Measurements from ENCODE around the gene UTS2.

UTS2 gene
- total RNA-seq, result 1.4 to 19.2 (median 12.0) reads per million in 3 donors

DNA sequence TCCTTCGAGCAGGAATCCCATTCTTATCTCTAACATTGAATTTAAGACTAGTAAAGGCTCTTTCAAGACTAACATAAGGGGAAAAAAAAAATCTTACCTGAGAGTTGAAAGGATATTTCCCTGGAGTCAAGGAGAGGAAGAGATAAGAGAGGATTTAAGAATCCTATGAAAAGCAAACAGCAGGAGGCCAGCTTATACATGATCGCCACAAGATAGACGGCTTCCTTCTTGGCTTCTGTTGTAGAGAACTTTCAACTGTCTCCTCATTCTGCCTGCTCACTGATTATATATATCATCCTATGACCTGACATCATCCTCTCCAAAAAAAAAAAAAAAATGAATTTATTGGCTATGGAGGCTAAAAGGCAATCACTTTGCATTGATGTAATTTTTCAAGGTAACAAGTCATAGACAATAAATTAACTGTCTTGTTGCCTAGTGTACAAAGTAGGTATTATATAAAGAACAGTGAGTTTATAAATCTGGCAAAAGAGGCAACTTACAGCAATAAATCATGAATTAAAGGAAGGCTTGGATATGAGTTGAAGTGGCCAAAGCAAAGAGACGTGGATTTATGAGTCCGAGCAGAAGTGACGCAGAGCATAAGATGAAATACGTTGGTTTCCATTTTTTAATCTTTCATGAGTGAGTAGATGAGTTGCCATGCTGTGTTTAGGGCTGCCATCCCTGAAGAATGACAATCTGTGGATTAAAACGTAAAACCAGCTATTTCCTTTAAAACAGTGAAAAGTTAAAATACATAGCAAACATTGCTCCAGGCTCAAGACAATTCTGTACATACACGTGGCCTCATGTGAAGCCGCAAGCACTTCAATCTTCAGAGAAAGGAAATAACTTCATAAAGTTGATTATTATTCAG lies at the start of gene UTS2:
UTS2 (minus strand) TSS at position 262 of the 880 bp plus-strand sequence; CDS start at position 200, 62 bp downstream.
- no peaks in the 10 kb centered on the region for H3K4me1 ChIP-seq (ENCODE audit: control insufficient read depth, insufficient read depth, low read length, poor library complexity, severe bottlenecking)
- H3K4me3 ChIP-seq (ENCODE audit: insufficient read depth, low read depth, low read length, poor library complexity, severe bottlenecking), result no peak within 1 kb of the TSS
- DNase-seq, result no peak
- H3K27ac ChIP-seq (ENCODE audit: insufficient read depth, low read length, poor library complexity, severe bottlenecking), result no peak within 1 kb of the TSS
- no peaks in the 10 kb centered on the region for H3K27me3 ChIP-seq (replicated peaks; ENCODE audit: control insufficient read depth, insufficient read depth, low read length, poor library complexity, severe bottlenecking)
- no peaks in the 10 kb centered on the region for H3K36me3 ChIP-seq (ENCODE audit: control insufficient read depth, insufficient read depth, low read length)
- H3K9me3 ChIP-seq (ENCODE audit: control insufficient read depth, low read length), result no peaks in the 10 kb centered on the region

- no peak overlapping the region for H3K27ac ChIP-seq (ENCODE audit: insufficient read depth, low read length, poor library complexity, severe bottlenecking)
- H3K4me1 ChIP-seq (ENCODE audit: control insufficient read depth, insufficient read depth, low read length, poor library complexity, severe bottlenecking), result no peaks in the 10 kb centered on the region
- H3K36me3 ChIP-seq (ENCODE audit: control insufficient read depth, insufficient read depth, low read length), result no peaks in the 10 kb centered on the region
- H3K4me3 ChIP-seq (ENCODE audit: insufficient read depth, low read depth, low read length, poor library complexity, severe bottlenecking), result no peak overlapping the region
- no peak for DNase-seq
- H3K27me3 ChIP-seq (replicated peaks; ENCODE audit: control insufficient read depth, insufficient read depth, low read length, poor library complexity, severe bottlenecking), result no peaks in the 10 kb centered on the region
- no peaks in the 10 kb centered on the region for H3K9me3 ChIP-seq (ENCODE audit: control insufficient read depth, low read length)
Measured at GRCh38 chr1:7899741-7900140, 46.9 kb upstream of the UTS2 start.

DNA sequence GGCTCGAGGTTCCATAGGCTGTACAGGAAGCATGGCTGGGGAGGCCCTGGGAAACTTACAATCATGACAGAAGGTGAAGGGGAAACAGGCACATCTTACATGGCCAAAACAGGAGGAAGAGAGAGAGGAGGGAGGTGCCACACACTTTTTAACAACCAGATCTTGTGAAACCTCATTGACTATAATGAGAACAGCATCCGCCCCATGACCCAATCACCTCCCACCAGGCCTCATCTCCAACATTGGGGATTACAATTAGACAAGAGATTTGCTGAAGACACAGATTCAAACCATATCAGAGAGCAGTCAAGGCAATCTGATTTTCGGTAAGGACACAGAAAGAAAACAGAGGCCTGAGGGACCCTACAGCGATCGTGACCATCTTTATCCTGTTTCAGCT lies 46.1 kb upstream of the UTS2 start:
- H3K27ac ChIP-seq (ENCODE audit: insufficient read depth, low read length, poor library complexity, severe bottlenecking), result no peak overlapping the region
- H3K9me3 ChIP-seq (ENCODE audit: control insufficient read depth, low read length), result no peaks in the 10 kb centered on the region
- no peaks in the 10 kb centered on the region for H3K4me1 ChIP-seq (ENCODE audit: control insufficient read depth, insufficient read depth, low read length, poor library complexity, severe bottlenecking)
- no peaks in the 10 kb centered on the region for H3K27me3 ChIP-seq (replicated peaks; ENCODE audit: control insufficient read depth, insufficient read depth, low read length, poor library complexity, severe bottlenecking)
- DNase-seq, result no peak
- no peaks in the 10 kb centered on the region for H3K36me3 ChIP-seq (ENCODE audit: control insufficient read depth, insufficient read depth, low read length)
- H3K4me3 ChIP-seq (ENCODE audit: insufficient read depth, low read depth, low read length, poor library complexity, severe bottlenecking), result no peak overlapping the region

- no peak overlapping the region for H3K27ac ChIP-seq (ENCODE audit: insufficient read depth, low read length, poor library complexity, severe bottlenecking)
- no peaks in the 10 kb centered on the region for H3K36me3 ChIP-seq (ENCODE audit: control insufficient read depth, insufficient read depth, low read length)
- H3K9me3 ChIP-seq (ENCODE audit: control insufficient read depth, low read length), result no peaks in the 10 kb centered on the region
Measured at GRCh38 chr1:7896994-7897393, 44.1 kb upstream of the UTS2 start.

DNA sequence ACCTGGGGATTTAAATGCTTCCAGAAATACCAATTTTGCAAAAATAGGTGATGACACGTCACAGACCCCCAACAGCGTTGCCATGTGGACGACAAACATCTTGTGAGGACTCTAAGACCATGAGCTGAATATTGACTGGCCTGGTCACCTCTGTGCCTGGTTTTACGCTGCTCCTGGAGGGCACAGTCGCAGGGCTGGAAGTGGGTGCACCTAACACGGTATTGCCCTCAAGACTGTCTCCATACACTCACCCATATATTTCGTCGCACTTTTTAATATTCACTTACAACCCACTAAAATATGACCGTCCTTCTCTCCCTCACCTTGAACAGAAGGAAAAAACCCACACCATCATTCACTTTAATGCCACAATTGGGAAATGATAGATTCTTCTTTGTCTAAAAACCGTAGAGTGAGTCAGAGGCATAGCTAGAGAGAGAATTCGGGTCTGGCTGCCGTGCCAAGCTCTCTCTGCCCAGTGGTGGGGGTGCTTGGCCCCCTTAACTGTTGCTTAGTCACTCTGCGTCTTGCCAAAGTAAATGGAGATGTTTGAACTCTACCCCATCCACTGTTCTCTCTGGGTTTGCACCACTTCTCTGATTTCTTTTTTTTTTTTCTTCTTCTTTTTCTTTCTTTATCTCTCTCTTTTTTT lies 40.8 kb upstream of the UTS2 start:
- no peak for DNase-seq
- no peaks in the 10 kb centered on the region for H3K36me3 ChIP-seq (ENCODE audit: control insufficient read depth, insufficient read depth, low read length)
- no peak overlapping the region for H3K4me3 ChIP-seq (ENCODE audit: insufficient read depth, low read depth, low read length, poor library complexity, severe bottlenecking)
- H3K27me3 ChIP-seq (replicated peaks; ENCODE audit: control insufficient read depth, insufficient read depth, low read length, poor library complexity, severe bottlenecking), result no peaks in the 10 kb centered on the region
- H3K27ac ChIP-seq (ENCODE audit: insufficient read depth, low read length, poor library complexity, severe bottlenecking), result no peak overlapping the region
- no peaks in the 10 kb centered on the region for H3K9me3 ChIP-seq (ENCODE audit: control insufficient read depth, low read length)
- no peaks in the 10 kb centered on the region for H3K4me1 ChIP-seq (ENCODE audit: control insufficient read depth, insufficient read depth, low read length, poor library complexity, severe bottlenecking)

More at GRCh38 chr1:7896994-7897393, 44.1 kb upstream of the UTS2 start:
- DNase-seq, result no peak
- no peak overlapping the region for H3K4me3 ChIP-seq (ENCODE audit: insufficient read depth, low read depth, low read length, poor library complexity, severe bottlenecking)
- no peaks in the 10 kb centered on the region for H3K27me3 ChIP-seq (replicated peaks; ENCODE audit: control insufficient read depth, insufficient read depth, low read length, poor library complexity, severe bottlenecking)
- H3K4me1 ChIP-seq (ENCODE audit: control insufficient read depth, insufficient read depth, low read length, poor library complexity, severe bottlenecking), result no peaks in the 10 kb centered on the region

GRCh38 chr1:7891804-7892203 lies 38.9 kb upstream of the UTS2 start:
- Histone ChIP-seq H3K36me3 (ENCODE audit: control insufficient read depth, insufficient read depth, low read length) (no peaks in the 10 kb centered on the region), H3K27me3 (replicated peaks; ENCODE audit: control insufficient read depth, insufficient read depth, low read length, poor library complexity, severe bottlenecking) (no peaks in the 10 kb centered on the region), H3K9me3 (ENCODE audit: control insufficient read depth, low read length) (no peaks in the 10 kb centered on the region), H3K4me1 (ENCODE audit: control insufficient read depth, insufficient read depth, low read length, poor library complexity, severe bottlenecking) (no peaks in the 10 kb centered on the region), H3K27ac (ENCODE audit: insufficient read depth, low read length, poor library complexity, severe bottlenecking) (no peak overlapping the region), H3K4me3 (ENCODE audit: insufficient read depth, low read depth, low read length, poor library complexity, severe bottlenecking) (no peak overlapping the region)
- no peak for DNase-seq

GRCh38 chr1:7890853-7891252 lies 38.0 kb upstream of the UTS2 start:
- Histone ChIP-seq H3K27me3 (replicated peaks; ENCODE audit: control insufficient read depth, insufficient read depth, low read length, poor library complexity, severe bottlenecking) (no peaks in the 10 kb centered on the region), H3K36me3 (ENCODE audit: control insufficient read depth, insufficient read depth, low read length) (no peaks in the 10 kb centered on the region), H3K27ac (ENCODE audit: insufficient read depth, low read length, poor library complexity, severe bottlenecking) (no peak overlapping the region), H3K4me3 (ENCODE audit: insufficient read depth, low read depth, low read length, poor library complexity, severe bottlenecking) (no peak overlapping the region), H3K4me1 (ENCODE audit: control insufficient read depth, insufficient read depth, low read length, poor library complexity, severe bottlenecking) (no peaks in the 10 kb centered on the region), H3K9me3 (ENCODE audit: control insufficient read depth, low read length) (no peaks in the 10 kb centered on the region)
- DNase-seq, result no peak

- H3K27ac ChIP-seq (ENCODE audit: insufficient read depth, low read length, poor library complexity, severe bottlenecking), result no peak overlapping the region
- no peaks in the 10 kb centered on the region for H3K9me3 ChIP-seq (ENCODE audit: control insufficient read depth, low read length)
- no peak overlapping the region for H3K4me3 ChIP-seq (ENCODE audit: insufficient read depth, low read depth, low read length, poor library complexity, severe bottlenecking)
- no peaks in the 10 kb centered on the region for H3K27me3 ChIP-seq (replicated peaks; ENCODE audit: control insufficient read depth, insufficient read depth, low read length, poor library complexity, severe bottlenecking)
- H3K36me3 ChIP-seq (ENCODE audit: control insufficient read depth, insufficient read depth, low read length), result no peaks in the 10 kb centered on the region
- no peak for DNase-seq
- no peaks in the 10 kb centered on the region for H3K4me1 ChIP-seq (ENCODE audit: control insufficient read depth, insufficient read depth, low read length, poor library complexity, severe bottlenecking)
Measured at GRCh38 chr1:7888248-7889081, 35.6 kb upstream of the UTS2 start.

DNA sequence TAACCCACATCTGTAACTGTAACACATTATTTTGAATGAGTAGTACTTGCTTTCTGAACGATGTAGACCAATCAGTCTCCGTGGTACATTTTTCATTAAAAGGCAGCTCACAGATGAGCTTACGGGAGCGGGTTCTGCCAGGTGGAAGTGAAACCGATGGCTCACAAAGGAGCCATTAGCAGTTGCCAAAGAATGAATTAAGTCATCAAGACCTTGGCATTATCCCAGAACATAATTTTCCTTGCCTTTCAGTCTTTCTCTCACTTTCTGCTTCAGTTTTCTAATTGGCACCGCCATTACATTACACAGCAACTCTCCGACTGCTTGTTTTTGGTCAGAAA lies 33.5 kb upstream of the UTS2 start:
- no peak overlapping the region for H3K4me3 ChIP-seq (ENCODE audit: insufficient read depth, low read depth, low read length, poor library complexity, severe bottlenecking)

More for the DNA sequence above, 33.5 kb upstream of the UTS2 start:
- Histone ChIP-seq H3K27me3 (replicated peaks; ENCODE audit: control insufficient read depth, insufficient read depth, low read length, poor library complexity, severe bottlenecking) (no peaks in the 10 kb centered on the region), H3K36me3 (ENCODE audit: control insufficient read depth, insufficient read depth, low read length) (no peaks in the 10 kb centered on the region), H3K9me3 (ENCODE audit: control insufficient read depth, low read length) (no peaks in the 10 kb centered on the region), H3K4me1 (ENCODE audit: control insufficient read depth, insufficient read depth, low read length, poor library complexity, severe bottlenecking) (no peaks in the 10 kb centered on the region), H3K27ac (ENCODE audit: insufficient read depth, low read length, poor library complexity, severe bottlenecking) (no peak overlapping the region)
- no peak for DNase-seq
